GM18951 (cell line): ENCODE results near the gene MTURN.

Experiments
- POLR2A ChIP-seq: IDR thresholded peaks from 4 replicates; pipeline ENCODE4 v1.6.1; 2011; ENCODE audit warnings: mild to moderate bottlenecking; ENCODE audit not compliant: insufficient read length, insufficient read depth; ENCODE audit errors: extremely low read depth
- in situ Hi-C: fragments of 300-500 bp; cut with MboI; formaldehyde crosslinking; loops from one replicate; pipeline ENCODE4 v1.12.0; 2022; ENCODE audit warnings: low sequenced_read_pairs, mixed read lengths, inconsistent platforms; ENCODE audit not compliant: unreplicated experiment

MTURN gene

GRCh38 chr7:30201921-30202320 lies 67.1 kb downstream of the MTURN start:
- TF ChIP-seq POLR2A = no peak
- in situ Hi-C loops = no loop called here

GRCh38 chr7:30202671-30203070 lies 67.9 kb downstream of the MTURN start:
- TF ChIP-seq POLR2A = no peak

DNA sequence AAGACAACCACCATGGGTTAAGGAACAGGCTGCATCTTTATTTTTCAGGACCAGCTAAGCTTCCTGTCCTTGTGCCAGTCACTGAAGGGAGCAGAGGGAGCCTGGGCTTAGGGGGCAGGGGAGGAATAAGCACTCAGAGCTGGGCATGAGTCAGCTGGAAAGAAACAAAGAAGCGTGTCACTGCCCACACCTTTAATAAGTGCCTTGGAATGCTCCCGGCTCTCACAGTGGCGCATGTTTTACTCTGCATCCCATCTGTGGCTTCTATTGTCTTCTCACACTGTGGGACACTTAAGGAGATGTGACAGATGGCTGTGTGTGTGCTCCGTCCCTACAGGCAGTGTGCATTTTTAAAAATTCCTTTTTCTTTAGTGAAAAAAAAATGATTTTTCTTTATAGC lies 71.7 kb downstream of the MTURN start:
- in situ Hi-C loops = no loop called here

More at GRCh38 chr7:30202671-30203070, 67.9 kb downstream of the MTURN start:
- in situ Hi-C loops = no loop called here

DNA sequence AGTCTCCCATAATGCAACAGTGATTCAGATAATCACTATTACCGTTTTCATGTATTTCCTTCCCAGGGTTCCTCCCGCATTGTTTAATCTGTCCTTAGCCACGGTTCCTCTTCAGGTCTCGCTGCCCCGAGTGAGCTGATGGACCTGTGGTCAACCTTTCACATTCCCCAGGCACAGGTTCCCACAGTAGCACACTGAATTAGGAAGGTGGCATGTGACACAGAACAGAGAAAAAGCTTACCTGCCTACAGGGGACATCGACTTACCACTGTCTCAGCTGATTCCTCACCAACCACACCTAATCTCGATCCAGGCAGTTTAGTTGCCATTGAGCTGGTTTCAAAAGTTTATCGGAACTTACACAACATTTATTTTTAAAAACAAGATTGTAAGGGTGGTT lies 72.2 kb downstream of the MTURN start:
- in situ Hi-C loops = no loop called here
- TF ChIP-seq POLR2A = no peak

More for the DNA sequence above, 71.7 kb downstream of the MTURN start:
- TF ChIP-seq POLR2A = no peak

DNA sequence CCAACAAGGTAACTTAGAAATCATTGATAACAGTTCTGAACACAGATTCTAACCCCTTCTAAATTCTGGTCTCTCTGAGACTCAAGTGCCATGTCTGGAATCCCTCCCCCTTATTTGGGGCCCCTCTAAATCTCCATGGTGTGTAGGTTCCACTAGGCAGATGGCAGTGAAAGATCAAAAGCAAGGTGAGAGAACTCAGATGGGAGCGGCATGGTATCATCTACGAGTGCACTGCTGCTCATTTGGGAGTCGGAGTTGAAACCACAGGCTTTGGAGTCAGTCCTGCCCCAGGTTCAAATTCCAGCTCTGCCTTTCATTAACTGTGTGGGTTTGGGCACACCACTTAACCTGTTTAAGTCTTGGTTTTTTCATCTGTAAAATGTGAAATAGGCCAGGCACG lies 72.6 kb downstream of the MTURN start:
- no peak for TF ChIP-seq POLR2A
- in situ Hi-C loops = no loop called here

DNA sequence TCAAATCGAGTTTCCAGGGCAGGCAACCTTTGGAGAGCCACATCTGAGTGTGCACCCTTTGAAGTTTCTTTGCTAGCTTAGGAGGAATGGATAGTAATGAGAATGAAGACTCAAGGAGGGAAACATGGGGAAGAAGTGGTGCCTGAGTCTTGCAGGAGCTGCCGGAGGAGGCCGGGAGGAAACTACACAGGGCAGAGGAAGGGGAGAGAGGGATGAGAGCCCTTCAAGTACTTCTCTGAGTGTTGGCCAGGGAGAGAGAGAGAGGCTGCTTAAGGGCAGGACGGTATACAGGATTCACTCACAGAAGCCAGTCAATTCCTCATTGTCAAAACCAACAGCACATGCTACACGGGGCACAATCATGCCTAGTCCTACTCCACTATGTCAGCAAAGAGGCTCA lies 75.2 kb downstream of the MTURN start:
- in situ Hi-C loops = no loop called here
- no peak for TF ChIP-seq POLR2A
